IMR-90 (cell line): ENCODE data around the gene ATG101. TPM values are rescaled to one million over a fixed set of nuclear protein-coding genes. Genes with fewer than 3 reads are reported as not detected.

ENCODE experiments used
- ATAC-seq: fragments of 200-7000 bp; cut with Tn5 transposase; 2 replicates; pipeline ENCODE4 v1.9.1; 2020; ENCODE audit warnings: low read depth, mild to moderate bottlenecking, moderate library complexity
- BruUV-seq: library from RNA; stranded (reverse); fragments of 400-500 nt; replicated peaks from 2 replicates; lab custom pipeline; 2021; lab: Mats Ljungman, UMichigan
- CTCF ChIA-PET: fragments of 300-600 bp; formaldehyde crosslinking; extraction: SDS; loops from one replicate; lab custom pipeline; 2021; ENCODE audit warnings: antibody characterized with exemption; lab: Yijun Ruan, JAX
- POLR2A ChIA-PET: fragments of 300-600 bp; sonication (Branson Sonifier 250); formaldehyde crosslinking; loops from one replicate; lab custom pipeline; 2022; ENCODE audit warnings: antibody characterized with exemption; ENCODE audit not compliant: unreplicated experiment; lab: Charles Lee
- DNase-seq: peaks from one replicate; pipeline ENCODE4 v3.0.0; 2013
- H2AFZ ChIP-seq: replicated peaks from 2 replicates; pipeline ENCODE3; 2013; ENCODE audit warnings: low read length, mild to moderate bottlenecking; ENCODE audit not compliant: poor library complexity
- H2AK5ac ChIP-seq: 2 replicates; pipeline ENCODE4 v1.6.1; 2013; ENCODE audit warnings: low read depth, low read length, inconsistent platforms
- H2AK9ac ChIP-seq: replicated peaks from 2 replicates; pipeline ENCODE3; 2013; ENCODE audit warnings: mild to moderate bottlenecking, low read depth, low read length, moderate library complexity; ENCODE audit not compliant: poor library complexity
- H2BK120ac ChIP-seq: 2 replicates; pipeline ENCODE4 v1.6.1; 2013; ENCODE audit warnings: low read depth, low read length, inconsistent platforms
- H2BK15ac ChIP-seq: 3 replicates; pipeline ENCODE4 v1.6.1; 2013; ENCODE audit warnings: low read depth, low read length, inconsistent platforms
- H2BK20ac ChIP-seq: 2 replicates; pipeline ENCODE4 v1.6.1; 2013; ENCODE audit warnings: low read depth, mild to moderate bottlenecking, inconsistent platforms, low read length, moderate library complexity
- H2BK5ac ChIP-seq: 2 replicates; pipeline ENCODE4 v1.6.1; 2013; ENCODE audit warnings: mild to moderate bottlenecking, low read depth, low read length, inconsistent platforms; ENCODE audit not compliant: poor library complexity, severe bottlenecking
- H3K14ac ChIP-seq: replicated peaks from 2 replicates; pipeline ENCODE4 v1.6.1; 2013; ENCODE audit warnings: low read depth, low read length, inconsistent platforms
- H3K18ac ChIP-seq: 2 replicates; pipeline ENCODE4 v1.6.1; 2013; ENCODE audit warnings: low read depth, low read length, control low read depth
- H3K23ac ChIP-seq: 2 replicates; pipeline ENCODE4 v1.6.1; 2013; ENCODE audit warnings: low read depth, low read length, inconsistent platforms
- H3K27ac ChIP-seq: 2 replicates; pipeline ENCODE4 v1.5.1; 2013; ENCODE audit warnings: mild to moderate bottlenecking, control low read depth, low read length; ENCODE audit not compliant: insufficient read depth
- H3K27me3 ChIP-seq: 2 replicates; pipeline ENCODE4 v1.6.1; 2013; ENCODE audit warnings: low read length; ENCODE audit not compliant: control insufficient read depth, insufficient read depth
- H3K36me3 ChIP-seq: 2 replicates; pipeline ENCODE4 v1.6.1; 2013; ENCODE audit warnings: low read length, mixed read lengths; ENCODE audit not compliant: control insufficient read depth, insufficient read depth
- H3K4ac ChIP-seq: 2 replicates; pipeline ENCODE4 v1.6.1; 2013; ENCODE audit warnings: low read depth, low read length, inconsistent platforms
- H3K4me1 ChIP-seq: 2 replicates; pipeline ENCODE4 v1.6.1; 2013; ENCODE audit warnings: low read length, mixed read lengths; ENCODE audit not compliant: control insufficient read depth, insufficient read depth
- H3K4me2 ChIP-seq: 2 replicates; pipeline ENCODE4 v1.6.1; 2013; ENCODE audit warnings: low read depth, mild to moderate bottlenecking, control low read depth, low read length, moderate library complexity
- H3K4me3 ChIP-seq: 2 replicates; pipeline ENCODE4 v1.5.1; 2013; ENCODE audit warnings: low read depth, mild to moderate bottlenecking, control low read depth, low read length, moderate library complexity; ENCODE audit not compliant: insufficient read depth
- H3K56ac ChIP-seq: 2 replicates; pipeline ENCODE4 v1.6.1; 2013; ENCODE audit warnings: low read length, inconsistent platforms; ENCODE audit not compliant: insufficient read depth; ENCODE audit errors: extremely low read depth
- H3K79me1 ChIP-seq, 2 experiments: 2 replicates each; pipeline ENCODE4 v1.6.1; 2013; ENCODE audit warnings: low read length in 2 of 2, inconsistent platforms in 1 of 2, low read depth in 1 of 2
- H3K9ac ChIP-seq: 2 replicates; pipeline ENCODE4 v1.6.1; 2013; ENCODE audit warnings: low read depth, low read length, control low read depth
- H3K9me1 ChIP-seq: 2 replicates; pipeline ENCODE4 v1.6.1; 2013; ENCODE audit warnings: low read length, inconsistent platforms; ENCODE audit not compliant: insufficient read depth
- H3K9me3 ChIP-seq: 2 replicates; pipeline ENCODE4 v1.6.1; 2013; ENCODE audit warnings: low read length; ENCODE audit not compliant: control insufficient read depth, insufficient read depth
- H4K20me1 ChIP-seq: 2 replicates; pipeline ENCODE4 v1.6.1; 2013; ENCODE audit warnings: low read length, inconsistent platforms; ENCODE audit not compliant: insufficient read depth
- H4K5ac ChIP-seq: 2 replicates; pipeline ENCODE4 v1.6.1; 2013; ENCODE audit warnings: mild to moderate bottlenecking, low read depth, low read length, control low read depth
- H4K8ac ChIP-seq, 2 experiments: 2 replicates each; pipeline ENCODE4 v1.6.1; 2013; ENCODE audit warnings: low read depth in 2 of 2, low read length in 2 of 2, control low read depth in 1 of 2, inconsistent platforms in 1 of 2
- H4K91ac ChIP-seq: 2 replicates; pipeline ENCODE4 v1.6.1; 2013; ENCODE audit warnings: low read depth, low read length, inconsistent platforms; ENCODE audit not compliant: insufficient read depth
- BHLHE40 ChIP-seq: fragments of 150-350 bp; IDR thresholded peaks from 2 replicates; pipeline ENCODE4 v1.6.1; 2016; ENCODE audit warnings: mild to moderate bottlenecking, low read depth, low read length
- CEBPB ChIP-seq: IDR thresholded peaks from 2 replicates; pipeline ENCODE4 v1.6.1; 2012; ENCODE audit warnings: low read depth, low read length, improper control_type of control experiment
- CHD1 ChIP-seq: IDR thresholded peaks from 2 replicates; pipeline ENCODE4 v1.6.1; 2012; ENCODE audit warnings: low read depth, low read length, improper control_type of control experiment
- FOS ChIP-seq: fragments of 150-350 bp; IDR thresholded peaks from 2 replicates; pipeline ENCODE4 v1.6.1; 2016; ENCODE audit warnings: low read depth, low read length
- MAFK ChIP-seq: IDR thresholded peaks from 2 replicates; pipeline ENCODE4 v1.6.1; 2012; ENCODE audit warnings: low read depth, low read length, improper control_type of control experiment
- MAZ ChIP-seq: IDR thresholded peaks from 2 replicates; pipeline ENCODE4 v1.6.1; 2012; ENCODE audit warnings: low read depth, mild to moderate bottlenecking, low read length, improper control_type of control experiment, moderate library complexity, borderline replicate concordance
- MXI1 ChIP-seq: IDR thresholded peaks from 2 replicates; pipeline ENCODE4 v1.6.1; 2012; ENCODE audit warnings: low read depth, mild to moderate bottlenecking, low read length, moderate library complexity, borderline replicate concordance
- NFE2L2 ChIP-seq: fragments of 150-350 bp; IDR thresholded peaks from 2 replicates; pipeline ENCODE4 v1.6.1; 2016; ENCODE audit warnings: low read depth, mild to moderate bottlenecking, low read length
- POLR2A ChIP-seq: IDR thresholded peaks from 2 replicates; pipeline ENCODE4 v1.6.1; 2012; ENCODE audit warnings: mild to moderate bottlenecking, low read depth, low read length
- RAD21 ChIP-seq: IDR thresholded peaks from 2 replicates; pipeline ENCODE4 v1.6.1; 2012; ENCODE audit warnings: low read length, improper control_type of control experiment
- RCOR1 ChIP-seq: IDR thresholded peaks from 2 replicates; pipeline ENCODE4 v1.6.1; 2012; ENCODE audit warnings: mild to moderate bottlenecking, low read length, improper control_type of control experiment; ENCODE audit not compliant: insufficient replicate concordance
- RFX5 ChIP-seq: IDR thresholded peaks from 2 replicates; pipeline ENCODE4 v1.8.0; 2012; ENCODE audit warnings: low read depth, mild to moderate bottlenecking, low read length, moderate library complexity
- SMC3 ChIP-seq: fragments of 150-350 bp; IDR thresholded peaks from 2 replicates; pipeline ENCODE4 v1.6.1; 2016; ENCODE audit warnings: low read depth, mild to moderate bottlenecking, antibody characterized with exemption, low read length, moderate library complexity
- WGBS, 2 experiments: methylation state at CpG; one replicate each; pipeline versions ENCODE4 v1.1.5 to v1.1.7; 2013; ENCODE audit warnings: missing lambda C conversion rate in 2 of 2; ENCODE audit not compliant: insufficient read length in 1 of 2; ENCODE audit errors: extremely low coverage in 2 of 2; 5-methylcytosine and 5-hydroxymethylcytosine counted together
- dilution Hi-C: fragments of 300-500 bp; cut with HindIII; formaldehyde crosslinking; loops from one replicate; pipeline ENCODE4 v1.14.3; 2018; ENCODE audit warnings: low sequenced_read_pairs; ENCODE audit not compliant: unreplicated experiment
- in situ Hi-C: fragments of 300-500 bp; cut with MboI; formaldehyde crosslinking; loops from 3 replicates; pipeline ENCODE4 v1.14.3; 2019; ENCODE audit warnings: low sequenced_read_pairs, inconsistent platforms, mixed read lengths
- intact Hi-C: fragments of 100-400 bp; cut with micrococcal nuclease; formaldehyde crosslinking; loops from 2 replicates; pipeline ENCODE4 v1.10.0; 2022
- polyA plus RNA-seq, 3 experiments: library from polyadenylated mRNA; depleted of rRNA; stranded (reverse); fragments of >200 nt; gene quantifications; 2 replicates each; pipeline ENCODE4 v1.2.3, GENCODE V29; 2012; ENCODE audit warnings: low replicate concordance in 1 of 3
- total RNA-seq: library from RNA; depleted of rRNA; stranded (reverse); fragments of >200 nt; gene quantifications from 2 replicates; pipeline ENCODE4 v1.2.3, GENCODE V29; 2012
- TF ChIP-seq, protein P1 (sequence below): fragments of 150-350 bp; IDR thresholded peaks from 2 replicates; pipeline ENCODE4 v1.6.1; 2017; ENCODE audit warnings: mild to moderate bottlenecking, antibody characterized with exemption, low read length, low read depth
- TF ChIP-seq, protein P2 (sequence below): conservative IDR thresholded peaks from 2 replicates; pipeline ENCODE4 v1.5.1; 2012; ENCODE audit warnings: mild to moderate bottlenecking, low read depth, low read length, improper control_type of control experiment
- TF ChIP-seq, protein P3 (sequence below): fragments of 150-350 bp; IDR thresholded peaks from 2 replicates; pipeline ENCODE4 v1.6.1; 2016; ENCODE audit warnings: low read depth, mild to moderate bottlenecking, low read length, moderate library complexity, borderline replicate concordance

ATG101 gene
- total and polyA plus RNA-seq, 2 of the 4 experiments (the other 2 are of a cell fraction) = 93.9 to 167 TPM

DNA sequence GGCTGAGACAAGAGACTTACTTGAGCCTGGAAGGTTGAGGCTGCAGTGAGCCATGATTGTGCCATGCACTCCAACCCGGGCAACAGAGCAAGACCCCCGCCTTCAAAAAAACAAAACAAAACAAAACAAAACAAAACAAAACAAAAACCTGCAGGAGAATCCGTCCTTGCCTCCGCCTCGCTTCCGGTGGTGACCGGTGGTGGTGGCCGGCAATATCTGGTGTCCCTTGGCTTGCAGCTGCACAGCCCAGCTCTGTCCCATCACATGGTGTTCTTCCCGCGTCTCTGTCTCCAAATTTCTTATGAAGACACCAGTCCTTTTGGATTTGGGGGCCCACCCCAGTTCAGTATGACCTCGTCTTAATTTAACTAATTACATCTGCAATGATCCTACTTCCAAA is 19.7 kb downstream of the ATG101 start:
- Histone ChIP-seq H3K9me3 (no peaks in the 10 kb centered on the region), H3K4ac (no peak overlapping the region), H3K4me1 (no peaks in the 10 kb centered on the region), H3K27me3 (peaks cover 26% of the 10 kb centered on the region), H3K9me1 (no peaks in the 10 kb centered on the region), H2BK5ac (no peak overlapping the region), H4K8ac (no peak overlapping the region), H3K79me1 (no peaks in the 10 kb centered on the region), H3K56ac (no peak overlapping the region), H3K18ac (no peak overlapping the region), H2BK20ac (no peak overlapping the region), H2AK5ac (no peak overlapping the region), H2BK120ac (no peak overlapping the region), H3K36me3 (no peaks in the 10 kb centered on the region), H2BK15ac (no peak overlapping the region), H2AK9ac (no peak overlapping the region), H4K20me1 (no peaks in the 10 kb centered on the region), H3K14ac (no peak overlapping the region), H3K23ac (no peak overlapping the region), H4K91ac (no peak overlapping the region), H3K4me3 (no peak overlapping the region), H4K5ac (no peak overlapping the region), H3K4me2 (no peak overlapping the region), H2AFZ (no peak overlapping the region), H3K27ac (no peak overlapping the region), H3K9ac (no peak overlapping the region)
- no TSS peak for BruUV-seq
- ATAC-seq (no peak), DNase-seq (no peak)
- dilution Hi-C loops (no loop called here), intact Hi-C loops (no loop called here), in situ Hi-C loops (no loop called here)
- 84% methylated on average over 8 of the region's 11 CpGs; no CpG with 5 or more reads in 1 of the 2 experiments for WGBS, 2 experiments
- ChIA-PET POLR2A (no interaction called here), CTCF (interaction anchor here (5.5 kb wide), 1 partner anchor 64 kb away, joined by 36 read pairs; no protein-coding TSS in a partner anchor)
- no peak for TF ChIP-seq MXI1
- no peak for TF ChIP-seq POLR2A
- no peak for TF ChIP-seq NFE2L2
- TF ChIP-seq MAFK = no peak
- TF ChIP-seq RAD21 = no peak
- no peak for TF ChIP-seq CEBPB
- no peak for TF ChIP-seq FOS
- no peak for TF ChIP-seq RCOR1
- TF ChIP-seq RFX5 = no peak
- TF ChIP-seq, protein P1, sequence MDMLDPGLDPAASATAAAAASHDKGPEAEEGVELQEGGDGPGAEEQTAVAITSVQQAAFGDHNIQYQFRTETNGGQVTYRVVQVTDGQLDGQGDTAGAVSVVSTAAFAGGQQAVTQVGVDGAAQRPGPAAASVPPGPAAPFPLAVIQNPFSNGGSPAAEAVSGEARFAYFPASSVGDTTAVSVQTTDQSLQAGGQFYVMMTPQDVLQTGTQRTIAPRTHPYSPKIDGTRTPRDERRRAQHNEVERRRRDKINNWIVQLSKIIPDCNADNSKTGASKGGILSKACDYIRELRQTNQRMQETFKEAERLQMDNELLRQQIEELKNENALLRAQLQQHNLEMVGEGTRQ = no peak
- TF ChIP-seq, protein P2, sequence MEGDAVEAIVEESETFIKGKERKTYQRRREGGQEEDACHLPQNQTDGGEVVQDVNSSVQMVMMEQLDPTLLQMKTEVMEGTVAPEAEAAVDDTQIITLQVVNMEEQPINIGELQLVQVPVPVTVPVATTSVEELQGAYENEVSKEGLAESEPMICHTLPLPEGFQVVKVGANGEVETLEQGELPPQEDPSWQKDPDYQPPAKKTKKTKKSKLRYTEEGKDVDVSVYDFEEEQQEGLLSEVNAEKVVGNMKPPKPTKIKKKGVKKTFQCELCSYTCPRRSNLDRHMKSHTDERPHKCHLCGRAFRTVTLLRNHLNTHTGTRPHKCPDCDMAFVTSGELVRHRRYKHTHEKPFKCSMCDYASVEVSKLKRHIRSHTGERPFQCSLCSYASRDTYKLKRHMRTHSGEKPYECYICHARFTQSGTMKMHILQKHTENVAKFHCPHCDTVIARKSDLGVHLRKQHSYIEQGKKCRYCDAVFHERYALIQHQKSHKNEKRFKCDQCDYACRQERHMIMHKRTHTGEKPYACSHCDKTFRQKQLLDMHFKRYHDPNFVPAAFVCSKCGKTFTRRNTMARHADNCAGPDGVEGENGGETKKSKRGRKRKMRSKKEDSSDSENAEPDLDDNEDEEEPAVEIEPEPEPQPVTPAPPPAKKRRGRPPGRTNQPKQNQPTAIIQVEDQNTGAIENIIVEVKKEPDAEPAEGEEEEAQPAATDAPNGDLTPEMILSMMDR = no peak
- TF ChIP-seq, protein P3, sequence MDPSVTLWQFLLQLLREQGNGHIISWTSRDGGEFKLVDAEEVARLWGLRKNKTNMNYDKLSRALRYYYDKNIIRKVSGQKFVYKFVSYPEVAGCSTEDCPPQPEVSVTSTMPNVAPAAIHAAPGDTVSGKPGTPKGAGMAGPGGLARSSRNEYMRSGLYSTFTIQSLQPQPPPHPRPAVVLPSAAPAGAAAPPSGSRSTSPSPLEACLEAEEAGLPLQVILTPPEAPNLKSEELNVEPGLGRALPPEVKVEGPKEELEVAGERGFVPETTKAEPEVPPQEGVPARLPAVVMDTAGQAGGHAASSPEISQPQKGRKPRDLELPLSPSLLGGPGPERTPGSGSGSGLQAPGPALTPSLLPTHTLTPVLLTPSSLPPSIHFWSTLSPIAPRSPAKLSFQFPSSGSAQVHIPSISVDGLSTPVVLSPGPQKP = no peak
- no peak for TF ChIP-seq SMC3
- no peak for TF ChIP-seq BHLHE40
- TF ChIP-seq CHD1 = no peak
- TF ChIP-seq MAZ = no peak
